Suprapubic skin (tissue), 4 donors: ENCODE data around the gene NKAIN1.

ENCODE experiments used
- CTCF ChIP-seq, 2 donors: fragments of 200-600 bp in 1 of 2; fragments of 450-650 bp in 1 of 2; sonication (generic) in 1 of 2; IDR thresholded peaks; one replicate each; pipeline ENCODE4 v1.5.1; 2016 to 2019; ENCODE audit warnings: antibody characterized with exemption in 2 of 2, mild to moderate bottlenecking in 1 of 2, moderate library complexity in 1 of 2
- EP300 ChIP-seq: sonication (generic); formaldehyde crosslinking; IDR thresholded peaks from one replicate; pipeline ENCODE4 v1.6.1; 2017; ENCODE audit warnings: antibody characterized with exemption
- POLR2A ChIP-seq, 2 donors: fragments of 450-650 bp; IDR thresholded peaks; one replicate each; pipeline ENCODE4 v1.6.1; 2017; ENCODE audit warnings: antibody characterized with exemption in 2 of 2, mild to moderate bottlenecking in 2 of 2, moderate library complexity in 2 of 2
- POLR2AphosphoS5 ChIP-seq, 3 donors: sonication (generic); formaldehyde crosslinking; IDR thresholded peaks; one replicate each; pipeline ENCODE4 v1.6.1; 2017; ENCODE audit warnings: antibody characterized with exemption in 3 of 3

- no peak for TF ChIP-seq CTCF (IDR thresholded peaks at IDR 0.05)
- TF ChIP-seq POLR2AphosphoS5 (IDR thresholded peaks at IDR 0.05): no peak
- TF ChIP-seq POLR2A (IDR thresholded peaks at IDR 0.05): no peak
- TF ChIP-seq EP300: no peak
Measured at GRCh38 chr1:31234123-31234708, 5.5 kb downstream of the NKAIN1 start.
